GM08714 (cell line): ENCODE data around the gene TCTN1.
"Not testable (repeated sequence)": the region's sequence is repeated elsewhere in the genome, so short reads cannot be mapped to it uniquely, and the experiment has no call there.

Experiments used
- H3K4me3 ChIP-seq: fragments of 200-500 bp; sonication (Bioruptor generic); 2 replicates; pipeline ENCODE4 v1.5.1; 2014; ENCODE audit warnings: mild to moderate bottlenecking, low read length, inconsistent platforms
- ZNF274 ChIP-seq: IDR thresholded peaks from 2 replicates; pipeline ENCODE4 v1.6.1; 2012; ENCODE audit warnings: mild to moderate bottlenecking, low read depth, low read length

Gene TCTN1

DNA sequence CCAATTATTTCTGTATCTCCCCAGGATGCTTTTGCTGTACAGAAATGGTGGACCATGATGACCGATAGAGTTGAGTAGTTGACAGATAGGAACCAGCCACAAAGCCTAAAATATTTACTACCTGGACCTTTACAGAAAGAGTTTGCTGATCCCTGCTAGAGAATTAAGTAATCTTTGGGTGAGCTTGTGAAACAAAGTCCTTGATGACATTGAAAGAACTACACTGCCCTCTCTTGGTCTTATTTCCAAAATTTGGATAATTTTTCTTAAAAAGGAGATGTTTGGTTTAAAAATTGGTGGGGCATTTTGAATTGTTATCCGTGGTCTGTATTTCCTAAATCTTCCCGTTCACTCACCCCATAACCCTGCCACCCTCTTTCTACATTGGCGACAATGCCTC, 13.7 kb upstream of the TCTN1 start:
- no peak for TF ChIP-seq ZNF274

DNA sequence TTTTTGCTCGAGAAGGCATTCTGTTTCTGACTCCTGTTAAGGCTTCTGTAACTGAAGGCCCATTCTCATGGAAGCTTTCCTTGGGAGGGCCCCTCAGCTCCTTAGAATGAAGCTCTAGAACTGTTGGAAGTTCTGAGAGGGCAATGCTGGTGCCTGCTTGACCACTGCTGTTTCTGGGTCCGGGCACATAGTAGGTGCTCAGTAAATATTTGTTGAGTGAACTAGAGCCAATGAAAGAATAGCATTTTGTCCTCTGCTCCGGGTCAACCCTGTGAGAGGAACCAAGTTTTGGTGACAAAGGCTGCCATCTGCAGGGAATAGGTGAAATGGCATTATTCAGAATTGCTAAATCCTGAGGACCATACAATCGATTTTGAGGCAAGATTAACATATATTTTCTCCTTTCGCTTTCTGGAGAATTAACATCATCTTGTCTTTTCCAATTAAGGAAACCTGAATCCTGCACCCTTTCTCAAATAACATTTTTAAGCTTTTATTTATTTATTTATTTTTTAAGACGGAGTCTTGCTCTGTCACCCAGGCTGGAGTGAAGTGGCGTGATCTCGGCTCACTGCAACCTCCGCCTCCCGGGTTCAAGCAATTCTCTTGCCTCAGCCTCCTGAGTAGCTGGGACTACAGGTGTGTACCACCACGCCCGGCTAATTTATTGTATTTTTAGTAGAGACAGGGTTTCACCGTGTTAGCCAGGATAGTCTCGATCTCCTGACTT, 11.7 kb upstream of the TCTN1 start:
- not testable (repeated sequence) for H3K4me3 ChIP-seq

More for the DNA sequence above, 13.7 kb upstream of the TCTN1 start:
- no peak overlapping the region for H3K4me3 ChIP-seq

DNA sequence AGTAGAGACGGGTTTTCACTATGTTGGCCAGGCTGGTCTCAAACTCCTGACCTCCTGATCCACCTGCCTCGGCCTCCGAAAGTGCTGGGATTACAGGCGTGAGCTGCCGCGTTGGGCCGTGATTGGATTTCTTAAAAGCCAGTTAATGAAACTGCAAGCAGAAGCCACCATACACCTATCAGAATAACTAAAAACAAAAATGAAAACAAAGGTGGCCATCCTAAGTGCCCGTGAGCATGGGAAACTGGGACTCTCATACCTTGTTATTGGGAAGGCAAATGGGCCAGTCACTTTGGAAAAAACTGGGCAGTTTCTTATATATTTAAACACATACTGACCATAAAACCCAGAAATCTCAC, 7.7 kb upstream of the TCTN1 start:
- H3K4me3 ChIP-seq = peak overlapping the region; percentile 48; the same call in 1 of the 2 replicates
- TF ChIP-seq ZNF274 = no peak

DNA sequence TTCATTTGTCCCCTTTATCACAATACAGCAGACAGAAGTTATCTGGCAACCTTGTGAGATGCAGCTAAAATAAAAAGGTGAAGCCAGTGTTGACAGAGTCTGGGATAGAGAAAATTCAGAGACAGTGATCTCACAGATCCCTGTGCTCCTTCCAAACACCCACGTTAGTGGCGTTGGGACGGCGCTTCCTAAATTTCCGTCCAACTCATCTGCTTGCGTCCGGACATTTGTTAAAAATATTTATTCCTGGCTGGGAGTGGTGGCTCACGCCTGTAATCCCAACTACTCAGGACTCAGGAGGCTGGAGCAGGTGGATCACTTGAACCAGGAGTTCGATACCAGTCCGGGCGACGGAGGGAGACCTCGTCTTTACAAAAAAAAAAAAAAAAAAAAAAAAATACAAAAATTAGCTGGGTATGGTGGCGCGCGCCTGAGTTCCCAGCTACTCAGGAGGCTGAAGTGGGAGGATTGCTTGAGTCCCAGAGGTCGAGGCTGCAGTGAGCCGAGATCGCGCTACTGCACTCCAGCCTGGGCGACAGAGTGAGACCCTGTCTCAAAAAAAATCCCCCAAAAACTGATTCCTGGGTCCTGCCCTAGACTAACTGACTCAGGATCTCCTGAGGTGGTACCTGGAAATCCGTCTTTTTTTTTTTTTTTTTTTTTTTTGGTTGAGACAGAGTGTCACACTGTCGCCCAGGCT, 708 bp upstream of the TCTN1 start:
- H3K4me3 ChIP-seq = peak overlapping the region; percentile 86
- TF ChIP-seq ZNF274 = no peak

DNA sequence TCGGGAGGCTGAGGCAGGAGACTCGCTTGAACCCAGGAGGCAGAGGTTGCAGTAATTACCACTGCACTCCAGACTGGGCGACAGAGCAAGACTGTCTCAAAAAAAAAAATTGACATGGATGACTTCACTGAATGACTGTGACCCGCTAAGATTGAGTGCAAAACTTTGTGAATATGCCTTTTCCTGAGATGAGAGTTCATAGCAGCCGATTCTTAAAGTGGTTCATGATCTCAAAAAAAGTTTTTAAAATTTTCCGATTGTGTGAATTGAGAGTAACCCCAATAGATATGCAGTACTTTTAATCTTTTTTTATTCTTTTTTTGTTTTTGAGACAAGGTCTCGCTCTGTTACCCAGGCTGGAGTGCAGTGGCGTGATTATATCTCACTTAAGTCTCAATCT, 1.2 kb downstream of the TCTN1 start:
- TF ChIP-seq ZNF274 = no peak
- H3K4me3 ChIP-seq = no peak overlapping the region; the same call in 1 of the 2 replicates

DNA sequence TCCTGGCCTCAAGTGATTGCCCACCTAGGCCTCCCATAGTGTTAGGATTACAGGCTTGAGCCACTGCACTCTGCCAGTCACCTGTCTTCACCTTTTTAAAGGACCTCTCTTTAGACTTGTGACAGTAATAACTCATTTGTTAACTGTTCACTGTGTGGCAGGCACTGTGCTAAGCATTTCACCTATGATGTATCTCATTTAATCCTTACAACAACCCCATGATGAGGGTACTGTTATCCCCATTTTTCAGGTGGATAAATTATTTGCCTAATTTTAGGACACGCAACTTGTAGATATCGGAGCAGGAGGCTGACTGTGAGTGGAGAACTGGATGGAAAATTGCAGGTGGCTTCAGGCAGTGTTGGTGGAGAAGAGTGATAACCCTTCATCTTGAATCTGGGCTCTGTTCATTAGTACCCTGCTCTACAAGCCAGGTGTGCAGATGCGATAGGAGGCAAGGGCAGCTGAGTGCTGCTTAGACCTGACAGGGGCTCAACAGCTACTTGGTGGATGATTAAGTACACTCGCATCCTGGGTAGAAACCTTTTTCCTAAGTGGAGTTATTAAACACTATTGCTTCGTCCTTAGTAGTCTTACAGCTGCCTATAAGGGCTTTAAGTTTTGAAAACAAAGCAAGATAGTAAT, 2.7 kb downstream of the TCTN1 start:
- H3K4me3 ChIP-seq = no peak overlapping the region
- no peak for TF ChIP-seq ZNF274

DNA sequence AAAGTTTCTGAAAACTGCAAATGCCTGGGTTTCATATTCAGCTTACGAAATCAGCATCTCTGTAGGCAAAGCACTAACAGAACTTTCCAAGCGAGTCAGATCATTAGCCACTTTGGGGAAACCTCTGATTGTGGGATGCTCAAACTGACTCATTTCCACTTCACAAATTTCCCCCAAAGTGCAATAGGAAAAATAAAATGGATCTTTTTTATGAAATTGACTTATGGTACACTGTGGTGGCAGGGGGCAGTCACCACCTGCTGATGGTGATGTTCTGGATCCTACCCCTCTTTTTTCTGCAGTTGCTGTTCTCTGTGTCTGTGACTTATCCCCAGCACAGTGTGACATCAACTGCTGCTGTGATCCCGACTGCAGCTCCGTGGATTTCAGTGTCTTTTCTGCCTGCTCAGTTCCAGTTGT, 5.6 kb downstream of the TCTN1 start:
- no peak for TF ChIP-seq ZNF274
- peak overlapping the region; percentile 46; the same call in 1 of the 2 replicates for H3K4me3 ChIP-seq

DNA sequence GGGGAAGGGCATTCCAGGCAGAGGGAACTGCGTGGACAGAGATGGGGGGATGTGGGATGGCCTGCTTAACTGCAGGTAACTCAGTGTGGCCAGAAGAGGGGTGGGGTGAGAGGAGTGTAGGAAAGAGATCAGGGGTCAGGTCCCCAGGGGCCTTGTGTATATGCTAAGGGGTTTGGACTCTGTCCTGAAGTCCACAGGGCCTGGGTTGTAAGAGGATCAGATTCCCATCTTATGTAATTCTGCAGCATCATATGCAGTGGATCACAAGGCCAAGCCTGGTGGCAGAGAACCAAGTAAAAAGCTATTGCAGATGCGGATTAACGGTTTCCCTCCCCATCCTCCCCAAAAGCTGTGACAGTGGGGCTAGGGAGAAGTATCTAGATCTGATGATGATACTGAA, 8.7 kb downstream of the TCTN1 start:
- H3K4me3 ChIP-seq = no peak overlapping the region
- no peak for TF ChIP-seq ZNF274

DNA sequence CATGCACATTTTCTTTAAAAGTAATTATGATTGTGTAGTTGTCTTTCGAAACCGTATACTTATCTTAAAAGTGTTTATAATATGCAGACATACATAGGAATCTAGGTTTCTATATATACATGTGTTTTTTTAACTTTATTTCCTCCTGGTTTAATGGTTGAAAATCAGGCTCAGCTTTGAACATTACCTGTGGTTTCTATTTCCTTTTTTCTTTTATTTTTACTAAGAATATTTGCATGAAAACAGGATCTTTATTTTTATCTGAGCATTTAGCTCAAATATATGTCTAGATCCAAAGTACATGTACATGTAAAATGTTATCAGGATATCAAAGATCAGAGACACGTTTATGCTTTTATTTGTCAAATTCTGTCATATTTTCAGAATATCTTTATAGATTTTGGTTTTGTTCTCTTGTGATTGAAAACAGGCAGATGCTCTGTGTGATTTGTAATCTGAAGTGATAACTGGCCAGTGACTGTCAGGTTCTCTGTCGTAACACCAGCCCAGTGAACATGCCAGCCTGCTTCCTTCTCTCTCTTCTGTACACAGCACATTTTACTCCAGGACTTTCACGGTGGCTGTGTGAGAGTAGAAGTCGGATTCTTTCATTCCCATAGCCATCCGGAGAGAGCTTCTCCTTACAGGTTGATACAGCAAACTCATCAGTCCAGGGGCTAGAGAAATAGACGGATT, 13.7 kb downstream of the TCTN1 start:
- H3K4me3 ChIP-seq = peak overlapping the region; percentile 50; the same call in 1 of the 2 replicates
- no peak for TF ChIP-seq ZNF274

DNA sequence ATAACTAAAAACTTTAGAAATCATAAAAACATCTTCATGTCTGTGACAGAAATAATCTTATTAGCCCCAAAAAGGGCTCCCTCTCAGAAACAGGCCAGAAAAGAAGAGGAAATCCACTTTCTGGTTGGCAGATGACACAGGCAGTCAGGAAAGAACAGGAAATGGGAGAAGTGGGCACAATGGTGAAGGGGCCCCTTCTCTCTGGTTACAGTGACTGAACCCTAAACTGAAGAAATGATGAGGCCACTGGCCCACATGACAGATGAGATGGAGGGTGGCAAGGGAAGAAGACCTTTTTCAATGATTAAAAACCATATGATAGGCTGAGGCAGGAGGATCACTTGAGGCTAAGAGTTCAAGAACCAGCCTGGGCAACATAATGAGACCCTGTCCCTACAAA, 21.1 kb downstream of the TCTN1 start:
- TF ChIP-seq ZNF274 = no peak
- H3K4me3 ChIP-seq = no peak overlapping the region

DNA sequence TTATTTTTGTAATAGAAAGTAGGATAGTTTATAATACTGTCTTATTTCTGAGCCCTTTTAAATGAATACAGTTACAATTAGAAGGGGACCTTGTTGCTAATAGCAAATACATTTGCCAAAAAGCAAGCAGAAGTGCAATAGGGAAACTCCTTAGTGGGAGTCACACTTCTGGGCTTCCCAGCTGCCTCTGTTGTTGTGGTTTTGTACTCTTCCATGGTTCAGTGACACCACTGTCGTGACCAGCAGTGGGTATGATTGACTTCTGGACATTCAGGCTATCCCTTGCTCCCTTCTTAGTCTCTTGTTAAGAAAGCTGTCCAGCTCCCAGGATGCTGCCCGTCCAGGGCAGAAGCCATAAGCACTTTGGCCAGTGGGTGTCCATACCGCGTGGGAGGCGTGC, 22.6 kb downstream of the TCTN1 start:
- TF ChIP-seq ZNF274 = no peak
- H3K4me3 ChIP-seq = no peak overlapping the region

DNA sequence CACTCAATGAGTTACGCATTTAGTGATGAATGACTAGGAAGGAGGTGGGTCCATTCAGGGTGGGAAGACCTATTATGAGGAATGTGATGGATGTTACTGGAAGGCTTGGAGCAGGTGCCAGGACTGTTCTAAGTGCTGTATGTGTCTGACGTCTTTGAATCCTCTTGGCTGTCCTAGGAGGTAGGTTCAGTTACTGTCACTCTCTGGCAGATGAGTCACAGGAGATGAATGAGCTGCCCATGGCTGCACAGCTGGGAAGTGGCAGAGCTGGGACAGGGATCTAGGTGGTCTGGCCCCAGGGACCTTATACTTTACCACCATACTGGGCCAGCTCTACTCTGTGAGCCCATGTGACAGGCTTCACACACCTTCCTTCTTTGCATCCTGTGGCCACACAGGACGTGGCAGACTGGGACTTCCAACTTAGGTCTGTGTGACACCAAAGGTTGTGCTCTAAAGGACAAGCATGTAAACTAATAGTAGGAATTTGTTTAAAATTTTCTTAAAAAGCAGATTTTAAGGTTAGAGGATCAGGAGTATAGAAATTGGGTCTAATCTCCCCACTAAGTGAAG, 24.0 kb downstream of the TCTN1 start:
- no peak overlapping the region for H3K4me3 ChIP-seq
- no peak for TF ChIP-seq ZNF274

DNA sequence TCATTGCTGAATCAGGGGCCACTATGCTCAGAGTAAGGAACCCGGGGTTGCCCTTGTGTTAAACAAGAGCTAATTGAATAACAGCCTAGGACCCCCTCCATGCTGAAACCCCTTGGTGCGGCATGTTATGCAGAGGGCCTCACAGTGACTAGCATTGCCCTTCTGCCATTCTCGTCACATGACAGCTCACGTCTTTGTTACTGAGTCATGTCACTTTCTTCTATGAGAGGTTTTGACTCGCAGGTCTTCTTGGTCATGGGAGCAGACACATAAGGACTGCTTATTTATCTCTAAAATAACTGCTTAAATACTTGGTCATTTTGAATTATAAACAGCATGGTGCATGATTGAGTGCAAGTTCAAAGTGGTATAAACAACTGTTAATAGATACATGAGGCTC, 24.9 kb downstream of the TCTN1 start:
- no peak overlapping the region for H3K4me3 ChIP-seq
- no peak for TF ChIP-seq ZNF274
